Central memory CD8-positive, alpha-beta T cell (primary cell): ENCODE results near the gene DGCR8.

Experiments
- ATAC-seq: fragments of 150-1000 bp; cut with Tn5 transposase; replicated peaks from 2 replicates; pipeline ENCODE4 v1.10.0; 2022; ENCODE audit warnings: mild to moderate bottlenecking, moderate FRiP score, moderate number of reproducible peaks; ENCODE audit not compliant: poor library complexity, severe bottlenecking; ENCODE audit errors: extremely low read depth
- DNase-seq, 2 donors: peaks; one replicate each; pipeline ENCODE4 v3.0.0; 2021; ENCODE audit warnings: low spot score in 2 of 2
- H3K27ac Mint-ChIP-seq: one replicate; pipeline ENCODE4 v1.8.0; 2022; ENCODE audit warnings: low read depth, mild to moderate bottlenecking, moderate library complexity, mixed read lengths
- H3K27me3 Mint-ChIP-seq: one replicate; pipeline ENCODE4 v1.8.0; 2022; ENCODE audit warnings: mixed read lengths
- H3K36me3 Mint-ChIP-seq: one replicate; pipeline ENCODE4 v1.8.0; 2022; ENCODE audit warnings: mild to moderate bottlenecking, moderate library complexity, mixed read lengths; ENCODE audit not compliant: insufficient read depth
- H3K4me1 Mint-ChIP-seq: one replicate; pipeline ENCODE4 v1.8.0; 2022; ENCODE audit warnings: mixed read lengths
- H3K4me3 Mint-ChIP-seq: one replicate; pipeline ENCODE4 v1.8.0; 2022; ENCODE audit warnings: mild to moderate bottlenecking, moderate library complexity, mixed read lengths
- H3K9me3 Mint-ChIP-seq: one replicate; pipeline ENCODE4 v1.8.0; 2022; ENCODE audit warnings: mixed read lengths

Gene DGCR8

GRCh38 chr22:20079745-20080444, at the start of gene DGCR8:
Gene DGCR8, plus strand, starts transcription at chr22:20080241. Its CDS starts 5,723 bp downstream, at chr22:20085964.
- no peaks in the 10 kb centered on the region for H3K27me3 Mint-ChIP-seq
- H3K27ac Mint-ChIP-seq: peak within 1 kb of the TSS; percentile 10
- H3K9me3 Mint-ChIP-seq: no peaks in the 10 kb centered on the region
- peaks cover 5% of the 10 kb centered on the region for H3K36me3 Mint-ChIP-seq
- peaks cover 40% of the 10 kb centered on the region for H3K4me1 Mint-ChIP-seq
- ATAC-seq (peak; percentile 91), DNase-seq (peak; percentile 37 to 41)
- H3K4me3 Mint-ChIP-seq: peak within 1 kb of the TSS; percentile 66

GRCh38 chr22:20031732-20032406, 48.2 kb upstream of the DGCR8 start:
- Mint-ChIP-seq H3K9me3 (no peaks in the 10 kb centered on the region), H3K4me1 (peaks cover 54% of the 10 kb centered on the region), H3K27ac (peak overlapping the region; percentile 29), H3K27me3 (no peaks in the 10 kb centered on the region), H3K36me3 (peaks cover 6% of the 10 kb centered on the region), H3K4me3 (no peak overlapping the region)
- ATAC-seq (peak; percentile 87), DNase-seq (no peak)

GRCh38 chr22:20032407-20032991, 47.5 kb upstream of the DGCR8 start:
- Mint-ChIP-seq H3K27ac (no peak overlapping the region), H3K9me3 (no peaks in the 10 kb centered on the region), H3K4me3 (no peak overlapping the region), H3K36me3 (peaks cover 6% of the 10 kb centered on the region), H3K27me3 (no peaks in the 10 kb centered on the region), H3K4me1 (peaks cover 51% of the 10 kb centered on the region)
- no peak for ATAC-seq
- DNase-seq: no peak

DNA sequence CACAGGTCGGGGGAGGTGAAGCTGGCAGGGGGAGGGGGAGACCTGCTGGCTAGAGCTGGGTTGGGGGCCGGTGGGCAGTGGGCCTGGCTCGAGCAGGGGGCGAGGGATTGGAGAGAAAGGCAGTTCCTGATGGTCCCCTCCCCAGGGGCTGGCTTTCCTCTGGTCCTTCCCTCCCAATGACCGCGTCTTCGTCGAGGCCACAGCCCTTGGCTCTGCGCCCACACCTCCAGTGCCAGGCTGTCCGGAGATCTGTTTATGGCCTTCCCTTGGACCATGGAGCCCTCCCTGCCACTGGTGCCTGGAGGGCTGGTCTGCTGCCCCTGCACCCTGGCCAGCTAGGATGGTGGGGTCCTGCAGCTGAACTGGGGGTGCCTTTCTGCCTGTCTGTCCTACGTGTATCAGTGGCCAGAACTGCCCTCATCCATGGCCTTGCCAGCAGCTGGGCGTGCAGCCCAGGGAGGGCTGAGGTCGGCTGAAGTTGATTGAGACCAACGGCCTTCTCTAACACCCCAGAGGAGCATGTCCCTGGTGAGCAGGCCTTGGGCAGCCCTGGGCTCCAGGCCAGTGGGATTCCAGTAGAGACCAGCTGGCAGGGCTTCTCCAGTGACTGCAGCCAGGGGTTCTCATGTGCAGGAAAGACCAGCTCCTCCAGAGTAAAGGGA, 46.9 kb upstream of the DGCR8 start:
- no peak overlapping the region for H3K4me3 Mint-ChIP-seq
- peaks cover 51% of the 10 kb centered on the region for H3K4me1 Mint-ChIP-seq
- no peaks in the 10 kb centered on the region for H3K27me3 Mint-ChIP-seq
- no peak overlapping the region for H3K27ac Mint-ChIP-seq
- ATAC-seq: no peak
- H3K36me3 Mint-ChIP-seq: peaks cover 6% of the 10 kb centered on the region
- DNase-seq: no peak
- H3K9me3 Mint-ChIP-seq: no peaks in the 10 kb centered on the region

GRCh38 chr22:20034143-20034542, 45.9 kb upstream of the DGCR8 start:
- Mint-ChIP-seq H3K27me3 (no peaks in the 10 kb centered on the region), H3K9me3 (no peaks in the 10 kb centered on the region), H3K27ac (no peak overlapping the region), H3K36me3 (peaks cover 9% of the 10 kb centered on the region), H3K4me1 (peaks cover 47% of the 10 kb centered on the region), H3K4me3 (no peak overlapping the region)
- ATAC-seq (no peak), DNase-seq (no peak)

DNA sequence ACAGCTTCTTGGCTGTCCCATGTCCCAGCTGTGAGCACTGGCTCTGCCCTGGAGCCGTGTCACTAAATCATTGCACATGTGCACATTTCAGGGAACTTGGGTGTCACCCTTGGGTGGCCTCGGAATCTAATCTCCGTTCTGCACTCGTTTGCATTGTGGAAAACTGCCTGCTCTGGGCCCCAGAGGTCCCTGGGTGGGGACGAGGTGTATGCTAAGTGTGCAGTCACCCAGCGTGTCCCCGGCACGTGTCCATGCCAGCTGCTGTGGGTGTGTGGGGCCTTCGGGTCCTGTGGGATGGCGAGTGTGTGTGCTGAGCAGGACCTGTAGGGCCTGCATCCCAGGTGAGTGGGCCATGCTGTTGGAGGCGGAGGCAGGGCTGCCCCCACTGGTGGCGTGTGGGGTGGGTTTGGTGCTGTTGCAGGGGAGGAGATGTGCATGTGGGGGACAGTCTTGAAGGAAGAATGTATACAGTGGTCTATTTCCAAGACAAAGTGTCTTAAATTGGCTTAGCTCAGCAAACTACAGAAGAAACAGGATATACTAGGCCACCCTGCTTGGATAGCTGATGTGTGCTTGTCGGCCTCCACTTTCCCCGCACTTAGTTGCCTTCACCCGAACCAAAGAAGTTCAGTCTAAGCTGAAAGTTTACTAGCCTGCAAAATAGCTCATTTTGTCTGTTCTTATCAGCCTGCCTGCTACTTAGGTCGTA, 44.5 kb upstream of the DGCR8 start:
- Mint-ChIP-seq H3K36me3 (peaks cover 9% of the 10 kb centered on the region), H3K4me1 (peaks cover 46% of the 10 kb centered on the region), H3K27ac (no peak overlapping the region), H3K9me3 (no peaks in the 10 kb centered on the region), H3K4me3 (no peak overlapping the region), H3K27me3 (no peaks in the 10 kb centered on the region)
- DNase-seq: no peak
- ATAC-seq: no peak

DNA sequence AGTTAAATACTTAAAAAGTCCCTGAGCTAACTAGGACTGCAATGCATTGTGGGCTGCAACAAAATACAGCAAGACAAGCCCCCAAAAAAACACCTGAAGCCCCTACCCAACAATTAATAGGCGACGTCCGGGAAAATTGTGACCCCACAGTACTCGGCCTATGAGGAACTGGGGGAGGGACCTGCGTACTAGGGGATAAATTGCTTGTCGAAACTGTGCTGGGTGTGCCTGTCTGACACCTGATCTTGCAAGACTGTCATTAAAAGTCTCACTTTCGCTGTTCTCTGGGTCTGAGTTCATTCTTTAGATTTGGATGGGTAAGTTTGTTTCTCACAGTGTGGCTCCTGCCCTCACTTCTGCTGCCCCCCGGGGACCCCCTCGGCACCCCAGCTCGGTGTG, 44.0 kb upstream of the DGCR8 start:
- peaks cover 9% of the 10 kb centered on the region for H3K36me3 Mint-ChIP-seq
- peaks cover 46% of the 10 kb centered on the region for H3K4me1 Mint-ChIP-seq
- H3K4me3 Mint-ChIP-seq: no peak overlapping the region
- no peaks in the 10 kb centered on the region for H3K9me3 Mint-ChIP-seq
- H3K27ac Mint-ChIP-seq: peak overlapping the region; percentile 71
- ATAC-seq (peak; percentile 25), DNase-seq (no peak)
- no peaks in the 10 kb centered on the region for H3K27me3 Mint-ChIP-seq

DNA sequence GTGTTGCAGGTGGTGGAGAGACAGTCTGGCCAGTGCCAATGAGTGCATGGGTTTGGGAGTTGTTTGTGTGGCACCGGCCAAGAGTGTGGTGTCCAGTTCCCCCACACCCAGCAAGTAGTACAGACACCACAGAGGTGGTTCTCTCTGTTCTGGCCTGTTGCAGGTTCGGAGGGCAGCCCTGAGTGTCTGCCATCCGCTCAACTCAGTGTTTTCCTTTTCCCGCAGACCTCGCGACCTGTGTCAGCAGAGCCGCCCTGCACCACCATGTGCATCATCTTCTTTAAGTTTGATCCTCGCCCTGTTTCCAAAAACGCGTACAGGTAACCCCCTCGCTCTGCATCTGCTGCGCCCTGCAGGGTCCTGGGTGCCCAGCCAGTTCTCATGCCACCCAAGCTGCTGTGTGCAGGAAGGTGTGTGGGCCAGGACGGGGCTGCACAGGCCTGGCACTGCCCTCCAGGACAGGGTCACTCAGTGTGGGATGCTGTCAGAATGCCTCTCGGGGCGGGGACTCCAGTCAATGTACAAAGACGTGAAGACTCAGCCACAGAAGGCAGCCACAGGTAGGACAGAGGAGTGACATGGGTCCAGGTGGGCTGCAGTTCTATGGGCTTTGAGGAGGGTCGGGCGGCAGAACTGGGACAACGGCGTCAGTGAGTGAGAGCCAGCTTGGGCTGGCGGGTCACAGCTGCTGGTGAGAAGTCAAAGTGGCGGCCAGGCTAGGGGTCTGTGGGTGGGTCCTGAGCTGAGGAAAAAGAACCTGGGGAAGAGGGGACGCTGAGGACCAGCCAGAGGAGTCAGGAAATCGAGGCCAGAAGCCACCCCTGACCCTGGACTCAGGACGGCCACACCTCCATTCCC, 43.3 kb upstream of the DGCR8 start:
- no peak for DNase-seq
- Mint-ChIP-seq H3K9me3 (no peaks in the 10 kb centered on the region), H3K27me3 (no peaks in the 10 kb centered on the region), H3K4me3 (no peak overlapping the region), H3K36me3 (peaks cover 10% of the 10 kb centered on the region), H3K4me1 (peaks cover 40% of the 10 kb centered on the region), H3K27ac (peak overlapping the region; percentile 71)
- no peak for ATAC-seq

- DNase-seq: no peak
- Mint-ChIP-seq H3K4me1 (peaks cover 34% of the 10 kb centered on the region), H3K9me3 (no peaks in the 10 kb centered on the region), H3K4me3 (no peak overlapping the region), H3K36me3 (peaks cover 16% of the 10 kb centered on the region), H3K27ac (peak overlapping the region; percentile 71), H3K27me3 (no peaks in the 10 kb centered on the region)
- ATAC-seq: no peak
These were observed 42.6 kb upstream of the DGCR8 start for GRCh38 chr22:20037419-20037818.

- Mint-ChIP-seq H3K27ac (no peak overlapping the region), H3K36me3 (peaks cover 18% of the 10 kb centered on the region), H3K4me1 (peaks cover 32% of the 10 kb centered on the region), H3K4me3 (no peak overlapping the region), H3K9me3 (no peaks in the 10 kb centered on the region), H3K27me3 (no peaks in the 10 kb centered on the region)
- DNase-seq (no peak), ATAC-seq (no peak)
These were observed 41.5 kb upstream of the DGCR8 start for GRCh38 chr22:20038574-20038973.

GRCh38 chr22:20039683-20040325, 40.2 kb upstream of the DGCR8 start:
- peaks cover 20% of the 10 kb centered on the region for H3K4me1 Mint-ChIP-seq
- H3K4me3 Mint-ChIP-seq: no peak overlapping the region
- DNase-seq (no peak), ATAC-seq (no peak)
- no peaks in the 10 kb centered on the region for H3K9me3 Mint-ChIP-seq
- peaks cover 19% of the 10 kb centered on the region for H3K36me3 Mint-ChIP-seq
- no peaks in the 10 kb centered on the region for H3K27me3 Mint-ChIP-seq
- peak overlapping the region; percentile 12 for H3K27ac Mint-ChIP-seq
